Measurements from ENCODE around the gene ST3GAL6.

ST3GAL6 gene, protein sequence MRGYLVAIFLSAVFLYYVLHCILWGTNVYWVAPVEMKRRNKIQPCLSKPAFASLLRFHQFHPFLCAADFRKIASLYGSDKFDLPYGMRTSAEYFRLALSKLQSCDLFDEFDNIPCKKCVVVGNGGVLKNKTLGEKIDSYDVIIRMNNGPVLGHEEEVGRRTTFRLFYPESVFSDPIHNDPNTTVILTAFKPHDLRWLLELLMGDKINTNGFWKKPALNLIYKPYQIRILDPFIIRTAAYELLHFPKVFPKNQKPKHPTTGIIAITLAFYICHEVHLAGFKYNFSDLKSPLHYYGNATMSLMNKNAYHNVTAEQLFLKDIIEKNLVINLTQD

GRCh38 chr3:98763076-98763475 is at the start of gene ST3GAL6:
ST3GAL6 (plus strand) TSS chr3:98763340; CDS start chr3:98768441, 5,101 bp downstream.
- no peak for TF ChIP-seq CTCF (conservative IDR thresholded peaks at IDR 0.05)

GRCh38 chr3:98713984-98714383 is 49.2 kb upstream of the ST3GAL6 start:
- no peak overlapping the region for H3K27ac ChIP-seq
- no peak for TF ChIP-seq CTCF (conservative IDR thresholded peaks at IDR 0.05)

More at GRCh38 chr3:98763076-98763475, at the start of gene ST3GAL6:
- H3K27ac ChIP-seq = no peak within 1 kb of the TSS

GRCh38 chr3:98717584-98717983 is 45.6 kb upstream of the ST3GAL6 start:
- no peak overlapping the region for H3K27ac ChIP-seq
- no peak for TF ChIP-seq CTCF (conservative IDR thresholded peaks at IDR 0.05)

DNA sequence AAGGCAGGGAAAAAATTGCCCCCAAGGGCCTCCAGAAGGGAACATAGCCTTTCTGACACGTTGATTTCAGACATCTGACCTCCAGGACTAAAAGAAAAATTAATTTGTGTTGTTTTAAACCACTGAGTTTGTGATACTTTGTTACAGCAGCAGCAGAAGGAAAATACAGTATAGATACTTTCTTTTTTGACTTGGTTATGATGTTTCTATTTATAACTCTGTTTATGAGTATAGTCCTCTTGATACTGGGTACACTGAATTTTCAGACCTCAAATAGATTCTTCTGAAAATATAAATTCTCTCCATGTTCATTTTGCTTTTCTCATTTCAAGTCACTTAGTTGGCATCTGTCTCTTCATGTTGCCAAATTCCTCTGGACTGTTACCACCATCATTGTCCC is 44.4 kb upstream of the ST3GAL6 start:
- H3K27ac ChIP-seq = no peak overlapping the region
- no peak for TF ChIP-seq CTCF (conservative IDR thresholded peaks at IDR 0.05)

GRCh38 chr3:98721776-98722175 is 41.4 kb upstream of the ST3GAL6 start:
- H3K27ac ChIP-seq = no peak overlapping the region
- no peak for TF ChIP-seq CTCF (conservative IDR thresholded peaks at IDR 0.05)

GRCh38 chr3:98722389-98722788 is 40.8 kb upstream of the ST3GAL6 start:
- TF ChIP-seq CTCF (conservative IDR thresholded peaks at IDR 0.05) = no peak
- H3K27ac ChIP-seq = no peak overlapping the region

GRCh38 chr3:98725352-98725751 is 37.8 kb upstream of the ST3GAL6 start:
- H3K27ac ChIP-seq = no peak overlapping the region
- no peak for TF ChIP-seq CTCF (conservative IDR thresholded peaks at IDR 0.05)

Data from VCaP (cell line).